A549 (cell line): ENCODE data around the gene GPR25. TPM values are rescaled to one million over a fixed set of nuclear protein-coding genes. Genes with fewer than 3 reads are reported as not detected.

Experiments
- ATAC-seq, 2 experiments: fragments of 200-7000 bp in 1 of 2; fragments of >200 bp in 1 of 2; cut with Nextera tagmentation in 1 of 2; cut with Tn5 transposase in 1 of 2; 3 replicates each; pipeline versions ENCODE4 v1.8.0 to v1.9.1; 2018 to 2020; ENCODE audit warnings: mild to moderate bottlenecking in 1 of 2, moderate library complexity in 1 of 2
- CTCF ChIA-PET: fragments of 300-600 bp; sonication (Branson Sonifier 250); formaldehyde crosslinking; extraction: SDS; loops from one replicate; lab custom pipeline; 2021; ENCODE audit warnings: antibody characterized with exemption, inconsistent platforms; lab: Yijun Ruan, JAX
- POLR2A ChIA-PET: fragments of 350-600 bp; formaldehyde crosslinking; extraction: SDS; loops from one replicate; lab custom pipeline; 2021; ENCODE audit warnings: antibody characterized with exemption, inconsistent platforms; lab: Yijun Ruan, JAX
- DNase-seq, 2 experiments: peaks; one replicate each; pipeline versions ENCODE4 v3.0.0 to v3.0.0-alpha.2; 2011 to 2016; ENCODE audit warnings: low read depth in 1 of 2, low spot score in 1 of 2
- FAIRE-seq: peaks from 2 replicates; lab custom pipeline; 2011; peaks lifted over from hg19 to GRCh38; lab: Jason Lieb, UNC
- H3K27ac ChIP-seq, 2 experiments: fragments of >200 bp; sonication (Bioruptor Twin); formaldehyde crosslinking; 3 replicates each; pipeline ENCODE4 v1.5.1; 2016 to 2017
- H3K4me1 ChIP-seq: fragments of >200 bp; sonication (Bioruptor Twin); formaldehyde crosslinking; 3 replicates; pipeline ENCODE4 v1.6.1; 2016
- H3K4me2 ChIP-seq: fragments of >200 bp; sonication (Bioruptor Twin); formaldehyde crosslinking; 3 replicates; pipeline ENCODE4 v1.6.1; 2016
- H3K4me3 ChIP-seq: fragments of >200 bp; sonication (Bioruptor Twin); formaldehyde crosslinking; 3 replicates; pipeline ENCODE4 v1.5.1; 2016
- H3K9me3 ChIP-seq: fragments of >200 bp; sonication (Bioruptor Twin); formaldehyde crosslinking; 3 replicates; pipeline ENCODE4 v1.6.1; 2016
- BHLHE40 ChIP-seq: IDR thresholded peaks from 2 replicates; pipeline ENCODE4 v1.6.1; 2012; ENCODE audit warnings: low read depth, low read length, inconsistent platforms
- CBX2 ChIP-seq: fragments of 200-600 bp; sonication (generic); IDR thresholded peaks from 2 replicates; pipeline ENCODE4 v1.6.1; 2016; ENCODE audit warnings: low read depth, mild to moderate bottlenecking, borderline replicate concordance
- EHF ChIP-seq: fragments of 250-450 bp; sonication (Bioruptor Pico); IDR thresholded peaks from 2 replicates; pipeline ENCODE4 v1.5.0; 2020; ENCODE audit warnings: mild to moderate bottlenecking
- EHMT2 ChIP-seq: fragments of 200-600 bp; sonication (generic); IDR thresholded peaks from 2 replicates; pipeline ENCODE4 v1.6.1; 2016; ENCODE audit warnings: antibody characterized with exemption, low read depth, mild to moderate bottlenecking, moderate library complexity
- KDM5A ChIP-seq: fragments of 200-600 bp; sonication (generic); IDR thresholded peaks from 2 replicates; pipeline ENCODE4 v1.6.1; 2016; ENCODE audit warnings: antibody characterized with exemption, mild to moderate bottlenecking
- MAZ ChIP-seq: fragments of 150-350 bp; IDR thresholded peaks from 2 replicates; pipeline ENCODE4 v1.6.1; 2014; ENCODE audit warnings: antibody characterized with exemption, low read depth, low read length, borderline replicate concordance
- POLR2A ChIP-seq: IDR thresholded peaks from 2 replicates; pipeline ENCODE4 v1.6.1; 2012; ENCODE audit warnings: mild to moderate bottlenecking, low read length
- RARB ChIP-seq: fragments of 250-450 bp; sonication (Bioruptor Pico); IDR thresholded peaks from 2 replicates; pipeline ENCODE4 v1.8.0; 2021; ENCODE audit warnings: mild to moderate bottlenecking, moderate library complexity
- RNF2 ChIP-seq: fragments of 200-600 bp; sonication (generic); IDR thresholded peaks from 2 replicates; pipeline ENCODE4 v1.6.1; 2016; ENCODE audit warnings: low read depth, mild to moderate bottlenecking, antibody characterized with exemption, moderate library complexity, borderline replicate concordance
- ZNF302 ChIP-seq: fragments of 250-450 bp; sonication (Bioruptor Pico); IDR thresholded peaks from 2 replicates; pipeline ENCODE4 v1.9.0; 2021; ENCODE audit warnings: inconsistent platforms, mild to moderate bottlenecking, moderate library complexity
- WGBS: methylation state at CpG from one replicate; pipeline ENCODE4 v1.1.6; 2017; ENCODE audit errors: missing lambda C conversion rate; 5-methylcytosine and 5-hydroxymethylcytosine counted together
- polyA plus RNA-seq, 4 experiments: library from polyadenylated mRNA; depleted of rRNA in 3 of 4; stranded (reverse); fragments of >200 nt; fragmentation: RNase III in 1 of 4; extraction: RNeasy Plus Mini Kit Qiagen cat#74134 plus additional on column Dnase treatment in 1 of 4; gene quantifications; 2 replicates in 3 of 4; 3 replicates in 1 of 4; pipeline ENCODE4 v1.2.3, GENCODE V29; 2011 to 2017
- TF ChIP-seq, protein P1 (sequence below): fragments of 200-600 bp; sonication (generic); IDR thresholded peaks from 2 replicates; pipeline ENCODE4 v1.6.1; 2016; ENCODE audit warnings: antibody characterized with exemption, mild to moderate bottlenecking, moderate library complexity
- TF ChIP-seq, protein P2 (sequence below): fragments of >200 bp; sonication (Bioruptor Twin); formaldehyde crosslinking; IDR thresholded peaks from 3 replicates; pipeline ENCODE4 v1.6.1; 2016
- TF ChIP-seq, protein P3 (sequence below): fragments of 450-650 bp; IDR thresholded peaks from 2 replicates; pipeline ENCODE4 v1.6.1; 2014; ENCODE audit warnings: antibody characterized with exemption
- TF ChIP-seq, protein P4 (sequence below): IDR thresholded peaks from 2 replicates; pipeline ENCODE4 v1.6.1; 2012
- TF ChIP-seq, protein P5 (sequence below): fragments of 150-350 bp; IDR thresholded peaks from 2 replicates; pipeline ENCODE4 v1.6.1; 2014; ENCODE audit warnings: low read depth, mild to moderate bottlenecking, low read length

The GPR25 gene
- polyA plus RNA-seq, 2 of the 4 experiments (the other 2 are of a cell fraction) = not detected

DNA sequence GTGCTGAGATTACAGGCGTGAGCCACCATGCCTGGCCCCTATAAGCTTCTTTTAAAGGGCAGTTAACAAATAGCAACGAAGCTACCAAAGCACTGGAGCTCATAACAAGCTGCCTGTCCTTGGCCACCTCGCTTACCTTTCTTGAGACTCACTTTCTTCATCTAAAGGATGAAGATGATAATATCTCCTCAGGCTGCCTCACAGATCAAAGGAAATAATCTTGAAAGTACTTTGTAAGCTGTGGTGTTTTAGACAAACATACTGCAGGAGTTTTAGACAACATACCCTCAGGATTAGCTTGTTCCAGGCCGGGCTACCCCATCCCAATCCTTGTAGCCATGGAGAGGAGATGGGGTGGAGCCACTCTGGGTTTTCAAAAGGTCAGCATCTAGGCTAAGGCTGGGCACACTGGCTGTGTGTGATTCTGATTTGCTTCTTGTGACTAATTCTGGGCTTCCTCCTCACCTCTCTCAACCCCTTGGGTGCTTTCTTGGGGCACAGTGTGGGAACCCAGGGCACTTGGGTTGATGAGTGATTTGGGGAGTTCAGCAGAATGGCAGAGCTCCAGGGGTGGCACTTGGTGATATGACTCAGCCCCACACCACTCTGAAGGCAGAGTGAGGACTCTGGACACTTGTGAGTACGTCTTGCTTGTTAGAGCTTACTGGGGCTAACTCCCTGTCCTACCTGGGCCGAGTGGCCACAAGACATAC, 5.2 kb downstream of the GPR25 start:
- POLR2A ChIA-PET = interaction anchor here (0.6 kb wide), 1 partner anchor 602 kb away, joined by 3 read pairs; no protein-coding TSS in a partner anchor
- Histone ChIP-seq H3K4me2 (0 out of 3 replicates have a peak overlapping the region, but pooled peaks have one; percentile 6), H3K27ac (0 out of 6 replicates have a peak overlapping the region, but pooled peaks of 1 of the 2 experiments have one; percentile 4), H3K9me3 (no peaks in the 10 kb centered on the region), H3K4me3 (no peak overlapping the region), H3K4me1 (peaks cover 6% of the 10 kb centered on the region; the same call in 2 of the 3 replicates)
- CTCF ChIA-PET = interaction anchor here (0.6 to 8.6 kb wide), 6 partner anchors 8 to 323 kb away, joined by 3 to 57 read pairs (median 4); no protein-coding TSS in a partner anchor
- ATAC-seq (peak; percentile 25 to 39; a peak in 2 of 6 replicates), FAIRE-seq (no peak), DNase-seq (no peak)
- no peak for TF ChIP-seq RARB (CRISPR knock-in tag)
- TF ChIP-seq KDM5A = no peak
- TF ChIP-seq, protein P1, sequence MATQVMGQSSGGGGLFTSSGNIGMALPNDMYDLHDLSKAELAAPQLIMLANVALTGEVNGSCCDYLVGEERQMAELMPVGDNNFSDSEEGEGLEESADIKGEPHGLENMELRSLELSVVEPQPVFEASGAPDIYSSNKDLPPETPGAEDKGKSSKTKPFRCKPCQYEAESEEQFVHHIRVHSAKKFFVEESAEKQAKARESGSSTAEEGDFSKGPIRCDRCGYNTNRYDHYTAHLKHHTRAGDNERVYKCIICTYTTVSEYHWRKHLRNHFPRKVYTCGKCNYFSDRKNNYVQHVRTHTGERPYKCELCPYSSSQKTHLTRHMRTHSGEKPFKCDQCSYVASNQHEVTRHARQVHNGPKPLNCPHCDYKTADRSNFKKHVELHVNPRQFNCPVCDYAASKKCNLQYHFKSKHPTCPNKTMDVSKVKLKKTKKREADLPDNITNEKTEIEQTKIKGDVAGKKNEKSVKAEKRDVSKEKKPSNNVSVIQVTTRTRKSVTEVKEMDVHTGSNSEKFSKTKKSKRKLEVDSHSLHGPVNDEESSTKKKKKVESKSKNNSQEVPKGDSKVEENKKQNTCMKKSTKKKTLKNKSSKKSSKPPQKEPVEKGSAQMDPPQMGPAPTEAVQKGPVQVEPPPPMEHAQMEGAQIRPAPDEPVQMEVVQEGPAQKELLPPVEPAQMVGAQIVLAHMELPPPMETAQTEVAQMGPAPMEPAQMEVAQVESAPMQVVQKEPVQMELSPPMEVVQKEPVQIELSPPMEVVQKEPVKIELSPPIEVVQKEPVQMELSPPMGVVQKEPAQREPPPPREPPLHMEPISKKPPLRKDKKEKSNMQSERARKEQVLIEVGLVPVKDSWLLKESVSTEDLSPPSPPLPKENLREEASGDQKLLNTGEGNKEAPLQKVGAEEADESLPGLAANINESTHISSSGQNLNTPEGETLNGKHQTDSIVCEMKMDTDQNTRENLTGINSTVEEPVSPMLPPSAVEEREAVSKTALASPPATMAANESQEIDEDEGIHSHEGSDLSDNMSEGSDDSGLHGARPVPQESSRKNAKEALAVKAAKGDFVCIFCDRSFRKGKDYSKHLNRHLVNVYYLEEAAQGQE = no peak
- no peak for TF ChIP-seq ZNF302 (CRISPR knock-in tag)
- TF ChIP-seq, protein P2, sequence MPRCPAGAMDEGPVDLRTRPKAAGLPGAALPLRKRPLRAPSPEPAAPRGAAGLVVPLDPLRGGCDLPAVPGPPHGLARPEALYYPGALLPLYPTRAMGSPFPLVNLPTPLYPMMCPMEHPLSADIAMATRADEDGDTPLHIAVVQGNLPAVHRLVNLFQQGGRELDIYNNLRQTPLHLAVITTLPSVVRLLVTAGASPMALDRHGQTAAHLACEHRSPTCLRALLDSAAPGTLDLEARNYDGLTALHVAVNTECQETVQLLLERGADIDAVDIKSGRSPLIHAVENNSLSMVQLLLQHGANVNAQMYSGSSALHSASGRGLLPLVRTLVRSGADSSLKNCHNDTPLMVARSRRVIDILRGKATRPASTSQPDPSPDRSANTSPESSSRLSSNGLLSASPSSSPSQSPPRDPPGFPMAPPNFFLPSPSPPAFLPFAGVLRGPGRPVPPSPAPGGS = no peak
- no peak for TF ChIP-seq MAZ
- TF ChIP-seq RNF2 = no peak
- TF ChIP-seq POLR2A = no peak
- TF ChIP-seq CBX2 = no peak
- TF ChIP-seq, protein P3, sequence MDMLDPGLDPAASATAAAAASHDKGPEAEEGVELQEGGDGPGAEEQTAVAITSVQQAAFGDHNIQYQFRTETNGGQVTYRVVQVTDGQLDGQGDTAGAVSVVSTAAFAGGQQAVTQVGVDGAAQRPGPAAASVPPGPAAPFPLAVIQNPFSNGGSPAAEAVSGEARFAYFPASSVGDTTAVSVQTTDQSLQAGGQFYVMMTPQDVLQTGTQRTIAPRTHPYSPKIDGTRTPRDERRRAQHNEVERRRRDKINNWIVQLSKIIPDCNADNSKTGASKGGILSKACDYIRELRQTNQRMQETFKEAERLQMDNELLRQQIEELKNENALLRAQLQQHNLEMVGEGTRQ = no peak
- TF ChIP-seq, protein P4, sequence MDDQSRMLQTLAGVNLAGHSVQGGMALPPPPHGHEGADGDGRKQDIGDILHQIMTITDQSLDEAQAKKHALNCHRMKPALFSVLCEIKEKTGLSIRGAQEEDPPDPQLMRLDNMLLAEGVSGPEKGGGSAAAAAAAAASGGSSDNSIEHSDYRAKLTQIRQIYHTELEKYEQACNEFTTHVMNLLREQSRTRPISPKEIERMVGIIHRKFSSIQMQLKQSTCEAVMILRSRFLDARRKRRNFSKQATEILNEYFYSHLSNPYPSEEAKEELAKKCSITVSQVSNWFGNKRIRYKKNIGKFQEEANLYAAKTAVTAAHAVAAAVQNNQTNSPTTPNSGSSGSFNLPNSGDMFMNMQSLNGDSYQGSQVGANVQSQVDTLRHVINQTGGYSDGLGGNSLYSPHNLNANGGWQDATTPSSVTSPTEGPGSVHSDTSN = no peak
- WGBS = 60% methylated on average over 6 of the region's 6 CpGs

DNA sequence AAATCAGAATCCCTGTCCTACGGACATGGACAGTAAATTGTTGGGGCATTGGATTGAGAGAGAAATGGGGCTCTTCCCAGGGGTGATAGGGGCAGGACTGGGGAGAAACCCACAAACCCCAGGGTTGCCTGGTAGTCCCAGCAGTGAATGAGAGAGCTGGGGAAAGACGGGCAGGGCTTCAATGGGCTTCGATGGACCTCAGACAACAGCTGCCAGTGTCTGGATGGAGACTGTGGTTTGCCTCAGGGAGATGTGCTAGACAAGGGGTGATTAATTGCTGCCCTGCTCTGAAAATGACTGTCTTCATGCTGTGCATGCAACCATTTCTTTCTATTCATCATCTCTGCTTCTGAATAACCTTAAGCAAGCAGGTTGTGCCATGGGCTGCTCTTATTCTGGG, 7.4 kb downstream of the GPR25 start:
- Histone ChIP-seq H3K27ac (no peak overlapping the region), H3K4me1 (peaks cover 6% of the 10 kb centered on the region; the same call in 2 of the 3 replicates), H3K4me2 (no peak overlapping the region), H3K9me3 (no peaks in the 10 kb centered on the region), H3K4me3 (no peak overlapping the region)
- no peak for DNase-seq
- ATAC-seq = no peak
- ChIA-PET POLR2A (no interaction called here), CTCF (interaction anchor here (1.5 to 8.6 kb wide), 2 partner anchors 10 to 233 kb away, joined by 3 to 57 read pairs; no protein-coding TSS in a partner anchor)
- no peak for FAIRE-seq
- WGBS = 55% methylated on average over 3 of the region's 3 CpGs
- TF ChIP-seq, protein P2 = no peak
- TF ChIP-seq EHF (CRISPR knock-in tag) (no peak), CBX2 (no peak), BHLHE40 (no peak), EHMT2 (no peak)
- TF ChIP-seq, protein P5, sequence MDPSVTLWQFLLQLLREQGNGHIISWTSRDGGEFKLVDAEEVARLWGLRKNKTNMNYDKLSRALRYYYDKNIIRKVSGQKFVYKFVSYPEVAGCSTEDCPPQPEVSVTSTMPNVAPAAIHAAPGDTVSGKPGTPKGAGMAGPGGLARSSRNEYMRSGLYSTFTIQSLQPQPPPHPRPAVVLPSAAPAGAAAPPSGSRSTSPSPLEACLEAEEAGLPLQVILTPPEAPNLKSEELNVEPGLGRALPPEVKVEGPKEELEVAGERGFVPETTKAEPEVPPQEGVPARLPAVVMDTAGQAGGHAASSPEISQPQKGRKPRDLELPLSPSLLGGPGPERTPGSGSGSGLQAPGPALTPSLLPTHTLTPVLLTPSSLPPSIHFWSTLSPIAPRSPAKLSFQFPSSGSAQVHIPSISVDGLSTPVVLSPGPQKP = no peak
- TF ChIP-seq, protein P3 = no peak
